CD4-positive, CD25-positive, alpha-beta regulatory T cell (primary cell): Measurements from ENCODE around the gene SUMF2. TPM values are rescaled to one million over a fixed set of nuclear protein-coding genes. Genes with fewer than 3 reads are reported as not detected.

Experiments used
- polyA plus RNA-seq, 4 donors: library from polyadenylated mRNA; unstranded; fragments of 300-500 nt; fragmentation: Illumina TruSeq; gene quantifications; one replicate each; pipeline ENCODE4 v1.2.3, GENCODE V29; 2021
- total RNA-seq: library from RNA; stranded (reverse); gene quantifications from one replicate; pipeline ENCODE4 v1.2.3, GENCODE V29; 2022

The SUMF2 gene
- total and polyA plus RNA-seq, 5 donors from 2014 or later = 114 to 205 (median 182) TPM

Other genes starting within 250 kb of the SUMF2 start
- gene SEPTIN14, start 201.5 kb upstream of the SUMF2 start, total RNA-seq = not detected
- gene SEPTIN14, start 201.5 kb upstream of the SUMF2 start, polyA plus RNA-seq = not detected
- gene ZNF713, start 176.8 kb upstream of the SUMF2 start, total RNA-seq = 4.6 TPM
- 1 to 10 TPM in 2 of 4 donors, under 1 TPM in 2; 0.06 to 2.3 (median 1.2) TPM for gene ZNF713, start 176.8 kb upstream of the SUMF2 start, polyA plus RNA-seq
- 7.0 TPM for gene MRPS17, start 112.4 kb upstream of the SUMF2 start, total RNA-seq
- gene MRPS17, start 112.4 kb upstream of the SUMF2 start, polyA plus RNA-seq = 10 to 100 TPM; 16.7 to 20.2 (median 18.1) TPM
- 34.8 TPM for gene NIPSNAP2, start 99.7 kb upstream of the SUMF2 start, total RNA-seq
- 10 to 100 TPM; 44.5 to 52.9 (median 47.4) TPM for gene NIPSNAP2, start 99.7 kb upstream of the SUMF2 start, polyA plus RNA-seq
- gene PSPH, start 12.8 kb upstream of the SUMF2 start, total RNA-seq = 1.5 TPM
- gene PSPH, start 12.8 kb upstream of the SUMF2 start, polyA plus RNA-seq = 1 to 10 TPM; 4.1 to 6.6 (median 5.9) TPM
- 42.0 TPM for gene CCT6A, start 12.5 kb upstream of the SUMF2 start, total RNA-seq
- 10 to 100 TPM; 82.1 to 96.2 (median 89.8) TPM for gene CCT6A, start 12.5 kb upstream of the SUMF2 start, polyA plus RNA-seq
- 8.2 TPM for gene PHKG1, start 28.7 kb downstream of the SUMF2 start, total RNA-seq
- under 1 TPM; 0.08 to 0.71 (median 0.25) TPM for gene PHKG1, start 28.7 kb downstream of the SUMF2 start, polyA plus RNA-seq
- gene CHCHD2, start 42.2 kb downstream of the SUMF2 start, total RNA-seq = 243 TPM
- gene CHCHD2, start 42.2 kb downstream of the SUMF2 start, polyA plus RNA-seq = 100 to 1,000 TPM; 505 to 622 (median 531) TPM
- gene NUPR2, start 52.1 kb downstream of the SUMF2 start, total RNA-seq = not detected
- gene NUPR2, start 52.1 kb downstream of the SUMF2 start, polyA plus RNA-seq = 1 to 10 TPM in 1 of 4 donors, not detected in 3; 1.0 TPM